MG63 (cell line): ENCODE measurements around the gene HRH2. TPM values are rescaled to one million over a fixed set of nuclear protein-coding genes. Genes with fewer than 3 reads are reported as not detected.

Experiments used
- DNase-seq: peaks from one replicate; pipeline ENCODE4 v3.0.0-alpha.2; 2020
- H3K27me3 ChIP-seq: fragments of 250-450 bp; sonication (Bioruptor Pico); 2 replicates; pipeline ENCODE4 v1.5.1; 2020; ENCODE audit warnings: mild to moderate bottlenecking, moderate library complexity
- H3K36me3 ChIP-seq: fragments of 250-450 bp; sonication (Bioruptor Pico); 2 replicates; pipeline ENCODE4 v1.5.1; 2020; ENCODE audit warnings: mild to moderate bottlenecking, moderate library complexity
- H3K4me3 ChIP-seq: fragments of 250-450 bp; sonication (Bioruptor Pico); 2 replicates; pipeline ENCODE4 v1.5.1; 2020; ENCODE audit warnings: mild to moderate bottlenecking, moderate library complexity
- H3K9me3 ChIP-seq: fragments of 250-450 bp; sonication (Bioruptor Pico); 2 replicates; pipeline ENCODE4 v1.5.1; 2020; ENCODE audit warnings: mild to moderate bottlenecking, moderate library complexity
- total RNA-seq: library from RNA; depleted of rRNA; stranded (reverse); fragments of >200 nt; shearing (Covaris generic); gene quantifications from 2 replicates; pipeline ENCODE4 v1.2.3, GENCODE V29; 2014; ENCODE audit warnings: low replicate concordance

HRH2 gene
- total RNA-seq, 1 experiment from 2014 or later, result not detected

- peak; percentile 88 for DNase-seq
- Histone ChIP-seq H3K36me3 (no peaks in the 10 kb centered on the region), H3K4me3 (no peak overlapping the region), H3K9me3 (0 out of 2 replicates have a peak, but pooled peaks cover 4% of the 10 kb centered on the region), H3K27me3 (0 out of 2 replicates have a peak, but pooled peaks cover 2% of the 10 kb centered on the region)
These were observed 72.0 kb downstream of the HRH2 start for GRCh38 chr5:175729829-175730277.

GRCh38 chr5:175731172-175731571 is 73.3 kb downstream of the HRH2 start:
- DNase-seq, result no peak
- Histone ChIP-seq H3K9me3 (0 out of 2 replicates have a peak, but pooled peaks cover 4% of the 10 kb centered on the region), H3K36me3 (no peaks in the 10 kb centered on the region), H3K4me3 (no peak overlapping the region), H3K27me3 (peaks cover 4% of the 10 kb centered on the region; the same call in 1 of the 2 replicates)

GRCh38 chr5:175731756-175732465 is 74.0 kb downstream of the HRH2 start:
- no peak overlapping the region for H3K4me3 ChIP-seq
- no peak for DNase-seq
- H3K27me3 ChIP-seq, result peaks cover 4% of the 10 kb centered on the region
- 0 out of 2 replicates have a peak, but pooled peaks cover 4% of the 10 kb centered on the region for H3K9me3 ChIP-seq
- no peaks in the 10 kb centered on the region for H3K36me3 ChIP-seq

GRCh38 chr5:175733017-175733416 is 75.1 kb downstream of the HRH2 start:
- H3K36me3 ChIP-seq, result no peaks in the 10 kb centered on the region
- H3K4me3 ChIP-seq, result no peak overlapping the region
- 0 out of 2 replicates have a peak, but pooled peaks cover 4% of the 10 kb centered on the region for H3K9me3 ChIP-seq
- DNase-seq, result no peak
- peaks cover 8% of the 10 kb centered on the region for H3K27me3 ChIP-seq

- no peak for DNase-seq
- H3K36me3 ChIP-seq, result no peaks in the 10 kb centered on the region
- peaks cover 18% of the 10 kb centered on the region for H3K27me3 ChIP-seq
- no peak overlapping the region for H3K4me3 ChIP-seq
- H3K9me3 ChIP-seq, result 0 out of 2 replicates have a peak, but pooled peaks cover 4% of the 10 kb centered on the region
These were observed 76.1 kb downstream of the HRH2 start for GRCh38 chr5:175734016-175734415.

- Histone ChIP-seq H3K9me3 (0 out of 2 replicates have a peak, but pooled peaks cover 4% of the 10 kb centered on the region), H3K27me3 (peaks cover 23% of the 10 kb centered on the region), H3K36me3 (no peaks in the 10 kb centered on the region), H3K4me3 (no peak overlapping the region)
- no peak for DNase-seq
These were observed 76.6 kb downstream of the HRH2 start for GRCh38 chr5:175734501-175734900.

- H3K36me3 ChIP-seq, result no peaks in the 10 kb centered on the region
- 0 out of 2 replicates have a peak, but pooled peaks cover 4% of the 10 kb centered on the region for H3K9me3 ChIP-seq
- DNase-seq, result no peak
- H3K4me3 ChIP-seq, result no peak overlapping the region
- peaks cover 29% of the 10 kb centered on the region for H3K27me3 ChIP-seq
These were observed 77.8 kb downstream of the HRH2 start for GRCh38 chr5:175735701-175736100.

- Histone ChIP-seq H3K9me3 (0 out of 2 replicates have a peak, but pooled peaks cover 4% of the 10 kb centered on the region), H3K4me3 (no peak overlapping the region), H3K27me3 (peaks cover 36% of the 10 kb centered on the region), H3K36me3 (no peaks in the 10 kb centered on the region)
- DNase-seq, result no peak
These were observed 78.8 kb downstream of the HRH2 start for GRCh38 chr5:175736652-175737051.

- 0 out of 2 replicates have a peak, but pooled peaks cover 4% of the 10 kb centered on the region for H3K9me3 ChIP-seq
- DNase-seq, result no peak
- H3K27me3 ChIP-seq, result peaks cover 36% of the 10 kb centered on the region
- no peaks in the 10 kb centered on the region for H3K36me3 ChIP-seq
- H3K4me3 ChIP-seq, result no peak overlapping the region
These were observed 79.6 kb downstream of the HRH2 start for GRCh38 chr5:175737481-175737880.

GRCh38 chr5:175738126-175738525 is 80.3 kb downstream of the HRH2 start:
- H3K36me3 ChIP-seq, result no peaks in the 10 kb centered on the region
- 0 out of 2 replicates have a peak, but pooled peaks cover 4% of the 10 kb centered on the region for H3K9me3 ChIP-seq
- H3K27me3 ChIP-seq, result peaks cover 40% of the 10 kb centered on the region
- no peak for DNase-seq
- H3K4me3 ChIP-seq, result no peak overlapping the region

- Histone ChIP-seq H3K9me3 (no peaks in the 10 kb centered on the region), H3K27me3 (peaks cover 40% of the 10 kb centered on the region), H3K36me3 (no peaks in the 10 kb centered on the region), H3K4me3 (no peak overlapping the region)
- DNase-seq, result no peak
These were observed 80.8 kb downstream of the HRH2 start for GRCh38 chr5:175738602-175739133.

GRCh38 chr5:175740014-175740413 is 82.1 kb downstream of the HRH2 start:
- peaks cover 43% of the 10 kb centered on the region for H3K27me3 ChIP-seq
- H3K36me3 ChIP-seq, result no peaks in the 10 kb centered on the region
- DNase-seq, result no peak
- no peak overlapping the region for H3K4me3 ChIP-seq
- H3K9me3 ChIP-seq, result no peaks in the 10 kb centered on the region

GRCh38 chr5:175741556-175741955 is 83.7 kb downstream of the HRH2 start:
- H3K36me3 ChIP-seq, result no peaks in the 10 kb centered on the region

GRCh38 chr5:175742290-175742994 is 84.6 kb downstream of the HRH2 start:
- H3K4me3 ChIP-seq, result no peak overlapping the region
- peaks cover 48% of the 10 kb centered on the region for H3K27me3 ChIP-seq
- H3K9me3 ChIP-seq, result no peaks in the 10 kb centered on the region
- no peaks in the 10 kb centered on the region for H3K36me3 ChIP-seq
- no peak for DNase-seq

More at GRCh38 chr5:175741556-175741955, 83.7 kb downstream of the HRH2 start:
- Histone ChIP-seq H3K9me3 (no peaks in the 10 kb centered on the region), H3K4me3 (no peak overlapping the region), H3K27me3 (peaks cover 48% of the 10 kb centered on the region)
- no peak for DNase-seq

- Histone ChIP-seq H3K9me3 (no peaks in the 10 kb centered on the region), H3K4me3 (no peak overlapping the region), H3K36me3 (no peaks in the 10 kb centered on the region), H3K27me3 (peaks cover 36% of the 10 kb centered on the region)
- no peak for DNase-seq
These were observed 85.9 kb downstream of the HRH2 start for GRCh38 chr5:175743676-175744210.

- DNase-seq, result no peak
- no peaks in the 10 kb centered on the region for H3K36me3 ChIP-seq
- peaks cover 27% of the 10 kb centered on the region for H3K27me3 ChIP-seq
- H3K4me3 ChIP-seq, result no peak overlapping the region
- no peaks in the 10 kb centered on the region for H3K9me3 ChIP-seq
These were observed 87.3 kb downstream of the HRH2 start for GRCh38 chr5:175745210-175745609.

GRCh38 chr5:175746851-175747250 is 89.0 kb downstream of the HRH2 start:
- peaks cover 15% of the 10 kb centered on the region for H3K27me3 ChIP-seq
- H3K9me3 ChIP-seq, result no peaks in the 10 kb centered on the region
- peak; percentile 31 for DNase-seq
- H3K4me3 ChIP-seq, result no peak overlapping the region
- H3K36me3 ChIP-seq, result no peaks in the 10 kb centered on the region
